Colon (tissue), 2 donors: Measurements from ENCODE around the gene LGMN.
"Not testable (repeated sequence)": the region's sequence is repeated elsewhere in the genome, so short reads cannot be mapped to it uniquely, and the experiment has no call there.

Source experiments
- FAIRE-seq: peaks from 2 replicates; lab custom pipeline; 2012; peaks lifted over from hg19 to GRCh38; lab: Jason Lieb, UNC
- donor health status: control.
- donor health status: control.

LGMN gene

DNA sequence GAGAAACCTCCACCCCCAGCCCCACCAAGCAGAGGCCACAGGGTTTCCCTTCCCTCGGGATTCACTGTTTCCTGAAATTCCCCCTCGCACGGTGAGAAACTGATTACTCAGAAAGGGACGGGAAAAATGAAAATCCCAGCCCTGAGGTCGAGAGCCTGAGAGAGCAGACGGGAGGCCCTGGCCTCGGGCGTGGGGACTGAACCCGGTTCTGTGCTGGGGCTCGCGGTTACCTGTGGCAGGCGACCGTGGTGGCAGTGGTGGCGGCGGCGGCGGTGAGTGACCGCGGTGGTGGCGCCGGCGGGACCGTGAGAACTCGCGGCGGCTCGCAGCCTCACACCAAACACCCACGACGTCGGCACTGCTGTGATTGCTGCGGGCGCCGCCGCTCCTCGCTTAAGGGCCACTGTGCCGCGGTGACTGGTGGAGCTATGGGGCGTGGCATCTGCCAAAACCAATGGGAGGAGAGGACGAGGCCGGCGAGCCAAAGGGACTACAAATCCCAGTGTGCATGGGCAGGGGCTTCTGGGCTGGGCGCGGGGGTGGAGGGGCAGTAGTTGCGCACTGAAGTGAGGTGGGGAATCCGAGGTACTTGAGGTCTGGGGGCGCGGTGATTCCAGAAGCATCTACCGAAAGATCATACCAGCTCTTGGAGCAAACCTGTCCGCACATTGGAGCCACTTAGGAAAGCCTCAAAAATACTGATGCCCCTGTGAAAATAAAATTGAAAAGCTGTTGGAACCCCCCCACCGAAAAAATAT is at the start of gene LGMN:
LGMN (minus strand) TSS at position 369 of the 758 bp plus-strand sequence. CDS start 15,841 bp downstream, outside the sequence.
- FAIRE-seq = no peak

DNA sequence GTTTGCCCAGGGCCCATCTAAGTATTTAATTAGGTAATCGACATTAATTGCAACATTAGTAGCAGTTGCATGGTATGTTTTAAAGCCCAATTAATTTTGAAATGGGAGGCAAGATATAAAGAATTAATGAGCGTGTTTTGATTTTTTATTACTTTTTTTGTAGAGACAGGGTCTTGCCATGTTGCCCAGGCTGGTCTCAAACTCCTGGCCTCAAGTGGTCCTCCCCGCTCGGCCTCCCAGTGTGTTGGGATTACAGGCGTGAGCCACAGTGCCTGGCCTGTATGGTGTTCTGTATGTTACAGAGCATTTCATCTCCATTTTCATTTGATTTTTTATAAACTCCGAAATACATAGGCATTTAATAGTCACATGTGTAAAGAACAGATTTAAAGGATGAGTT is 46.5 kb upstream of the LGMN start:
- FAIRE-seq = no peak

DNA sequence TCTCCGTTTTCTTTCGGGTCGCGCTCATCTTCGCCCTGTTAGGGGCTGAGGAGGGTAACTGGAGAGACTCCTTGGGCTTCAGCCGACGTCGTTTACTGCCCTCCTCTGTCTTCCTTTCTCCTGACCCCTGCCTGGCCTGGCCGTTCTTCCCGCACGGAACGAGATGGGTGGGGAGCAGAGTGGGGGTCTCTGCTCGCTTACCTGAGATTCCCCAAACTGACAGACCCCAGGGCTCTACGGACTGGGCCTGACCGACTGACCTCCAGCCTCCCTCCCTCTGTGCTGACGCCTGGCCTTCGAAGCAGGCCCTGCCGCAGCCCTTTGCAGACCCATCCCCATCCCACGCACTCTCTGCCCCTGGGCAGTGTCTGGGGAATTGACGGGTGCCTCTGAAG is 46.1 kb upstream of the LGMN start:
- FAIRE-seq = no peak

DNA sequence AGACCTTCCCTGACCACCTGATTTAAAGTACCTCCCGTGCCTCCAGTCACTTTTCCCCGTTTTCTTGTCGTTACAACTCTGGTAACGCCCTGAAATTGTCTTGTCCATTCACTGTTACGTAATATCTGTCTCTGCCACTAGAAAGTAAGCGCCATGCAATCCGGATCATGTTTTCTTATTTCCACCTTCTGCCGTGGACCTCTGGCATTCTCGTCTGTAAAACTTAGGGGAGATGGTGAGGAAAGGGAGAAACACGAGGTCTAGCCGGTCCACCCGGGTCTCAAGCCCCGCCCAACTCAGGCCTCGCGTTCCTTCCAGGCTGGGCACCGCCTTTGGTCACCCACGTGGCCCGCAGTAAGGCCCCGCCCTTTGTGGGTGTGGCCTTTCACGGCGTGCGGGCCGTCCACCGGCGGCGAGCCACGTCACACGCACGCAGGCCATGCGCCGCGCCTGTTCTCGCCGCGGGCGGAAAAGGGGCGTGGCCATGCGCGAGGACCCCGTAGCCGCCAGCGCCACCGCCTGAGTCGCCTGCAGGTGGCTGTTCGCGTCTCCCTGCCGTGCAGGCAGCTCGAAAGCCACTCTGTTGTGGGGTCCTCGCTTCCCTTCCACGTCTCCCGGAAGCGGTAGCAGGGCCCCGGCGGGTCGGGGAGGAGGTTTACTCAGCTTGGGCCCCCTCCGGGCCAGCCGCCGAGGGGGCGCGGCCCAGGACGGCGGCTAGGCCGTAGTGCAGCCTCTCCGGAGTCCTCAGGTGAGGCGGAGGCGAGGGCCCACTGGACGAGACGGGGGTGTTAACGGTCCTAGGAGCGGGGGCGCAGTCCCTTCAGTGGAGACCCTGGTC is 45.5 kb upstream of the LGMN start, which contains the start of gene GOLGA5:
GOLGA5 (plus strand) TSS at position 597 of the 838 bp plus-strand sequence. CDS start 3,133 bp downstream, outside the sequence.
- FAIRE-seq = peak; percentile 53

DNA sequence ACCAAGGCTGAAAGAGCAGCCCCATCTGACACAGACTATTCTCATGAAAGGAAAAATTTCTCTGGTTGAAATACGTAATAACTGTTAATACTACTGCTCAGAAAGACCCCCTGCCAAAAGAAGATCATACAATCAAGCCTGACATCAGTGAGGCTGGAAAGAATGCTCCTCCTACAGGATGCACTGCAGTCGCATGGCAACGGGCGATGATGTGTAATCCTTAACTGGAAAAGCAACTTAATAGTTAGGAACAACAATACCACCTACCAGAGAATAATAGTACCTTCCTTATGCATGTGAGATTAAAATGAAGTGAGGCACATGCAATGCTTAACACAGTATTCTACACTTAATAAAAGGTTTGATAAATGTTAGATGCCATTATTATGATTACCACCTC is 44.5 kb upstream of the LGMN start:
- FAIRE-seq = no peak

DNA sequence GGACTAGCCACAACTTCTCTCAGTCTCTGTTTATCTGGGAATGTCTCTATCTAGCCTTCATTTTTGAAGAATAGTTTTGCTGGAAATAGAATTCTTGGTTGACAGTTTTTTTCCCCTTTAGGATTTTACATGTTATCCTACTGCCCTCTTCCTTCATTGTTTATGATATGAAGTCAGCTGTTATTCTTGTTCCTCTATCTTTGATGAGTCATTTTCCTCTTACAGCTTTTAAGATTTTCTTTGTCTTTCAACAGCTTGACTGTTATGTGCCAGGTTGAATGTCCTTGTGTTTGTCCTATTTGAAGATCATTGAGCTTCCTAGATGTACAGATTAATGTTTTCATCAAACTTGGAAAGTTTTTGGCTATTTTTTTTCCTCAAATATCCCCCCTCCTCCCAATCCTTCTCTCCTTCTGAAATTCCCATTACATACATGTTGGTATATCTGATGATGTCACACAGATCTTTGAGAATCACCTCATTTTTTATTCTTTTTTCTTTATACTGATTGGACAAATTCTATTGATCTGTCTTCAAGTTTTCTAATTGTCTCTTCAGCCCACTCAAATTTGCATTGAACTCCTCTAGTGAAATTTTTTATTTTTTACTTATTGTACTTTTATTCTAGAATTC is 41.1 kb upstream of the LGMN start:
- no peak for FAIRE-seq

DNA sequence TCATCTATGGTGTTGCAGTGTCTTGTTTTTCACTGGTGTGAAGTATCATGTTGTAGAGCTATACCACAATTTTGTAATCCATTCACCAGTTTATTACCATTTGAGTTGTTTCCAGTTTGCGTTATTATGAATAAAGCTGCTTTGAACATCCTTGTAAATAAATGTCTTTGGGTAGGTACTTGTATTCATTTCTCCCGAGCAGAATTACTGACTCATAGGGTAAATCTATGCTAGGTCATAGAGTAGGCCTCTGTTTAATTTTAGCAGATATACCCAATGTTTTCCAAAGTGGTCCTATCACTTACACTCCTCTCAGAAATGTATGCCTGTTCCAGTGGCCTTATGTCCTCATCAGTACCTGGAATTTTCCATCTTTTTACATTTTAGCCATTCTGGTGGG is 39.1 kb upstream of the LGMN start:
- FAIRE-seq = no peak

DNA sequence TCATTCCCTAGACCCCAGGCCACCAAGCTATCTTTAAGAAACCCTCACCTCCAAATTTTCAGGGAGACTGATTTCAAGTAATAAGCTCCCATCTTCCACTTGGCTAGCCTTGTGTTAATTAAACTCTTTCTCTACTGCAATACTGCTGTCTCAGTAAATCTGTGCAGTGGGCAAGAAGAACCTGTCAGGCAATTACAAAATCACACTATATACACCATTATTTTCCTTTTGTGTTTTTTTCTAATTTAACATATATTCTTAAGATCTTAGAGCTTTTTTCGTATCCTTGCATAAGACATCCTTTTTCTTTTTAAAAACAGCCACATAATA is 38.0 kb upstream of the LGMN start:
- FAIRE-seq = no peak

DNA sequence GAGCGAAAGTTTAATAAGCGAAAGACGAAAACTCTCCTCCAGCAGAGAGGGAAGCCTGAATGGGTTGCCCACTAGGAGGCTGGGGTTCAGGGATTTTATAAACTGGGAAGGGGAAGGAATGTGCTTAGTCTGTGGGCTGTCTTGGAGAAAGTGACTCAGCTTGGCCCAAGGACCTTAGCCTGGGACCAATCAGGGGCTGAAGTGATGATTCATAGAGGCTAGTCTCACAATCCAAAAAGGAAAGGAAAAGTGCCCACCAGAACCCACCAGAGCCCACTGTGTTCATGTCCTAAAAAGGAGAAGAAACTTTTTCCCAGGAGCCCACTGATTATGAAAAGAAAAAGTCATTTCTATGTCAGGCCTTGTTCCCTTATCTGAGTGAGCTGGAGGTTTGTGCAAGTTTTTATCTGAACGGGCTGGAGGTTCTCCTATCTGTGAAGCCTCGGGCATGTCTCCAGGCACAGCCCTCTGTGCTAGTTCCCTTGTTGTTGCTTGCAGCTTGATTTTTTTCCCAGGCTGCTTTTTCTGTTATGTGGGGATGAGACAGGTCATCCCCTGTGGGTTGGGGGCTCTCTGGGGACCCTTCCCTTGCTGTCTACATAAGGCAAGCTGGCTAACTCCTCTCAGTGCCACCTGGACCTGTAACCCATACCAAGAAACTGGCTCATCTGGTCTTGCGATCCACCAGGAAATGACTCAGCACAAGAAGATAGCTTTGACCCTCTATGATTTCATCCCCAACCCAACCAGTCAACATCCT is 37.4 kb upstream of the LGMN start:
- FAIRE-seq = no peak

DNA sequence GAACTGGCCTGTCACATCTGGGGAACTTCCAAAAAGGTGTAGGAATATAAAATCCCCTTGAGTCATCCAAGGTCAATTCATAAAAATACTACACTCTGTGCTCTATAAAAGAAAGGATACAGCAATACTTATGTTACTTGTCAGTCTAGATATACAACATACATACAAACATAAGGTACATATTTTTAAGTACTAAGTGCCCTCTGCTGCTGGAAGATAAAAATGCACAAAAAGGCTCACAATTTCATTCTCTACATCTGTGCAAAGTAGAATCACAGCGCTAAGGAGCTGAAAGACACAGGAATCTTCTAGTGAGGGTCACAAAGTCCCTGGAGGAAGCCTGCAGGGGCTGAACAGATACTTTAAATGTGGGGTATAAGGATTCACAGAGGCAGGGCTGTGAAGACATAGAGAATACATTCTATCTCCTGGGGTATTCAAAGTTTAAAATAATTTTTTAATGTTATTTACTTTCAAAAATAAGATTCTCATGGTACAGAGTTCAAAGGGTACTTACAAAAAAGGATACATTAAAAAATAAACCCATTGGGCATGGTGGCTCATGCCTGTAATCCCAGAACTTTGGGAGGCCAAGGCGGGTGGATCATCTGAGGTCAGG is 35.5 kb upstream of the LGMN start:
- FAIRE-seq = no peak

DNA sequence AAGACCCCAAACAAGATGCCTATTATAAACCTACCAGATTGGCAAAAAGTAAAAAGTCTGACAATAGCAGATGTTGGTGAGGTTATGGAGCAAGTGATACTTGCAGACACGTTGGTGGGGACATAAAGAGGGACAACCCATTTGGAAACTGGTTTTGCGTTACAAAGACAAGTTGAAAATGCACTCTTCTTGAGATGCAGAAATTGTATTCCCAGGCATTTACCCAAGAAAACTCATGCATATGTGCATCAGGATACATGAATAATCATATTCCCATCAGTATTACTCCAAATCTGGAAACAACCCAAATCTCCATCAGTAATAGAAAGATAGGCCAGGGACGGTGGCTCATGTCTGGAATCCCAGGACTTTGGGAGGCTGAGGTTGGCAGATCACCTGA is 32.9 kb upstream of the LGMN start:
- no peak for FAIRE-seq

DNA sequence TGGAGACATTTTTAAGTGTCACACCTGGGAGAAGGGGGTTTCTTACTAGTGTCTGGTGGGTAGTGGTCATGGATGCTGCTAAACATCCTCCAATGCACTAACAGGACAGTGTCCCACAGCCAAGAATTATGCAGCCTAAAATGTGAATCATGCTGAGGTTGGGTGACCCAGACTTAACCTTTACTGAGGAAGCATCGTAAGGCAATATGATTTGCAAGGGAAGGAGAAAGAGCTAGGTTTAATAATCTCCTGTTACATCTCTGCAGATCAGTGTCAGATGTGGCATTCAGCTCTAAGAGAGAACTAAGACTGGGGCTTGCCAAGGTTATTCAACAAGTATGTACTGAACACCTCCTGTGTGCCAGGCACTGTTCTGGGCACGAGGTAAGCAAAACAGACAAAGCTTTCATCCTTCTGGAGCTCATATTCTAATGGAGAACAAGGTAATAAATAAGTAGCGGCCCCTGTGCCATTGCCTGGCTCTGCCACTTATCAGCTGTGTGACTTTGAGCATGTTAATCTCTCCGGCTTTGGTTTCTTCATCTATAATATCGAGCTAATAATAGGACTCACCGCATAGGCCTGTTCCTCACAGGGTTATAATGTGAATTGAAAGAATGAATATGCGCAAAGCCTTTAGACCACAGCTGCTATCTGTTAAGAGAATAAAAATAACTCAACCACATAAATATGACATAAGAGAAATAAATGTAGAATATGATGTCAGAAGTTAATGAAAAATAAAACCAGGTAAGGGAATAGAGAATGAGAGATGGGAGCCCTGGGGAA is 32.2 kb upstream of the LGMN start:
- FAIRE-seq = no peak

DNA sequence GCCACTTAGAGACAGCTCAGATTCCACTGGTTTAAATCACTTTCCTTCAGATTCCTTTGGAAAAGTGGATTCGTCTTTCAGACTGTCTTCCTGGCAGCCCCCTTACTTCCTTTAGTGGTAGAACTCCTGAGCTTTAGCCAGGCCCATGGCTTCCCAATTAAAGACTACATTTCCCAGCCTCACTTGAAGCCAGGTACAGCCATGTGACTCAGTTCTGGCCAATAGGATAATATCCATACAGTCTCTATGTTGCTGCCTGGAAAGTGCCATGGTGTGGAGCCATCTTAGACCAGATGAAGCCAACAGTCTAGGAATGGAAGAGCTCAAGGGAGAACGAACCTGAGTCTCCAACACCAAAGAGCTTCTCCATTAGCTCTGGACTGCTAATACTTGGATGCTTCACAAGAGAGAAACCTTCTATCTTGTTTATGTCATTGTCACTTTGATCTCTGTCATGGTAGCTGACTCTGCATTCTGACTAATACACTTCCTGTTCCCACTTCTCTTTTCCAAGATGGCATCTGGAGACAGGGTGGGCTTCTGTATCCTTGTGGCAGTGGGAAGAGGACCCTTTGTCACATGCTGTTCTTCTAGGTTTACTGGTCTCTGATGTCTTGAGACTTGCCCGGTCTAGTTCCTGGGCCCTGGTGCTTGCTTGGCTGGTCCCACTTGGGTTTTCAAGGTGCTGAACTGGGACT is 30.6 kb upstream of the LGMN start:
- FAIRE-seq = not testable (repeated sequence)

DNA sequence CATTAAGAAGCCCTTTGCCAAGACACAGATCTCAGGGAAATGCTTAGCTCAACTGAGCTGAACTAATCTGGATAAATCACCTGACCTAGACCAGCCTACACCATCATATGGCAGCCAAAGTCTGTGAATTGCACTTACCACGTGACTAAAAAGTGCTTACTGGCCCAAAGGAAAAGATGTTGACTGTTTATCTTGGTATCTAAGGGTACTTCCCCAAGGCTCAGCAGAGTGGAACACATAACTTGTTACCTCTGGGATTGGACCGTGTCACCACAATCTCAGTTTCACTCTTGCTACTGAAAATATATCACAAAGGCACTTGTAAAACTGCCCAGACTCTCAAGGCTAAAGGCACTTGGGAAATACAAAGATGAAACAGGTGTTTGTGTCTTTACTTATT is 26.9 kb upstream of the LGMN start:
- FAIRE-seq = not testable (repeated sequence)

DNA sequence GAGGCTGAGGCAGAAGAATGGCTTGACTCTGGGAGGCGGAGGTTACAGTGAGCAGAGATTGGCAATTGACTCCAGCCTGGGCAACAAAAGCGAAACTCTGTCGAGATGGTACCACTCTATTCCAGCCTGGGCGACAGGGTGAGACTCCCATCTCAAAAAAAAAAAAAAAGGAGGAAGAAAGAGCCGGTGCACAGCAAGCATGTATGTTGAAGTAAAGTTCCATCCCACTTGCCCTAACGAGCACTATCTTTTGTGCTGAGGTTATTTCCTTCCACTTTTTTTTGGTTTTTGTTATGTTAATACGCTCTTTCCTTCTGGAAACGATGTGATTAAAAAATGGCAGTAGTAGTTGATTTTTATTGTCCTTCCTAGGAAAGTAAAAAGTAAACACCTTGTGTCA is 26.1 kb upstream of the LGMN start:
- no peak for FAIRE-seq

DNA sequence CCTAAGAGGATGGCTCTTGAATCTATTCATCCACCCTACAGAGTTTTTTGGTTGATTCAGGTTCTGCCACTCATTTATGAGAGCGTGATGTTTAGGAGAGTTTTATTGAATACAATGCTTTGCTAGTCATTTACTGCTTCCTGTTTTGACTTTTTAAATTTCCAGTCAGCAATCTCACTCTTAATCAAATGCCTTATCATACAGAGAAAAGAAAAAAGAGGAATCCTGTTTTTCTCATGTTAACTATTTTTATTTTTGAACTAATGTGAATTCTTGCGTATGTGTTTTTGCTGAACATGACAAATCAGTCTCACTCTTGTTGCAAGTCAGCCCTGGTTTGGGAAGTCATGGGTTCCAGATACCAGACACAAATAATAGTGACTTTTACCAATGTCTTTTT is 22.1 kb upstream of the LGMN start:
- no peak for FAIRE-seq

DNA sequence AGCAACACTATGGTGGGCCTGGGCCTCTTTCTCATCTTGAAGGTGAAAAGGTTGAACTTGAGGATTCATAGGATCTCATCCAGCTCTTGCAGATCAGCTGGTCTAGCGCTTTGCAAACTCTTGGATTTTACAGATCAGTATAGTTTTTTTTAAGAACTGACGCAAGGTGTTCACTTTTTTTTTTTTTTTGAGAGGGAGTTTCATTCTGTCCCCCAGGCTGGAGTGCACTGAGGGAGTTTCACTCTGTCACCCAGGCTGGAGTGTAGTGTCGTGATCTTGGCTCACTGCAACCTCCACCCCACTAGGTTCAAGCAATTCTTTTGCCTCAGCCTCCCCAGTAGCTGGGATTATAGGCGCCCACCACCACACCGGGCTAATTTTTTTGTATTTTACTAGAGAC is 20.4 kb upstream of the LGMN start:
- no peak for FAIRE-seq

DNA sequence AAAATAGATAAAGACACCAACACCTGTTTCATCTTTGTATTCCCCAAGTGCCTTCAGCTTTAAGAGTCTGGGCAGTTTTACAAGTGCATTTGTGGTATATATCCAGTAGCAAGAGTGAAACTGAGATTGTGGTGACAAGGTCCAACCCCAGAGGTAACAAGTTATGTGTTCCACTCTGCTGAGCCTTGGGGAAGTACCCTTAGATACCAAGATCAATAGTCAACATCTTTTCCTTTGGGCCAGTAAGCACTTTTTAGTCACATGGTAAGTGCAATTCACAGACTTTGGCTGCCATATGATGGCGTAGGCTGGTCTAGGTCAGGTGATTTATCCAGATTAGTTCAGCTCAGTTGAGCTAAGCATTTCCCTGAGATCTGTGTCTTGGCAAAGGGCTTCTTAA is 19.8 kb upstream of the LGMN start:
- FAIRE-seq = peak; percentile 96

DNA sequence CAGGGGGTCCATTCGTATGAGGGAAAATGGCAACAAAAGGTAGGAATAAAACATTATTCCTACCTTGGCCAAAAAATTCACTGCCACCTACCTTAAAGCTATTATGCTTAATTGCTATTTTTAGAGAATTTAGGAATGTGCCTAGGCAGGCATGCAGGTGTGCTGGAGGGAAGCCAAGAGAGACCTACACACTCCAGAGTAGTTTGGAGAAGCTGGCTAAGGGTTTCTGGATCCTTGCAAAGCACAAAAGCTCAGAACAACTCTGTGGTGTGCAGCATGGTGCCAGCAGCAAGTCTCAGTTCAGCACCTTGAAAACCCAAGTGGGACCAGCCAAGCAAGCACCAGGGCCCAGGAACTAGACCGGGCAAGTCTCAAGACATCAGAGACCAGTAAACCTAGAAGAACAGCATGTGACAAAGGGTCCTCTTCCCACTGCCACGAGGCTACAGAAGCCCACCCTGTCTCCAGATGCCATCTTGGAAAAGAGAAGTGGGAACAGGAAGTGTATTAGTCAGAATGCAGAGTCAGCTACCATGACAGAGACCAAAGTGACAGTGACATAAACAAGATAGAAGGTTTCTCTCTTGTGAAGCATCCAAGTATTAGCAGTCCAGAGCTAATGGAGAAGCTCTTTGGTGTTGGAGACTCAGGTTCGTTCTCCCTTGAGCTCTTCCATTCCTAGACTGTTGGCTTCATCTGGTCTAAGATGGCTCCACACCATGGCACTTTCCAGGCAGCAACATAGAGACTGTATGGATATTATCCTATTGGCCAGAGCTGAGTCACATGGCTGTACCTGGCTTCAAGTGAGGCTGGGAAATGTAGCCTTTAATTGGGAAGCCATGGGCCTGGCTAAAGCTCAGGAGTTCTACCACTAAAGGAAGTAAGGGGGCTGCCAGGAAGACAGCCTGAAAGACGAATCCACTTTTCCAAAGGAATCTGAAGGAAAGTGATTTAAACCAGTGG is 15.5 kb upstream of the LGMN start:
- not testable (repeated sequence) for FAIRE-seq
